HEK293 (cell line): ENCODE measurements around the gene SZRD1.

Source experiments
- GFI1B ChIP-seq: fragments of 450-650 bp; formaldehyde crosslinking; IDR thresholded peaks from 2 replicates; pipeline ENCODE4 v1.5.1; 2016; ENCODE audit warnings: missing biosample characterization, missing genetic modification characterization
- GLIS1 ChIP-seq: fragments of 450-650 bp; formaldehyde crosslinking; IDR thresholded peaks from 2 replicates; pipeline ENCODE4 v1.5.1; 2016; ENCODE audit warnings: missing biosample characterization, missing genetic modification characterization
- INSM2 ChIP-seq: fragments of 450-650 bp; formaldehyde crosslinking; IDR thresholded peaks from 2 replicates; pipeline ENCODE4 v1.5.1; 2016; ENCODE audit warnings: missing biosample characterization, missing genetic modification characterization
- KLF16 ChIP-seq: fragments of 450-650 bp; formaldehyde crosslinking; IDR thresholded peaks from 2 replicates; pipeline ENCODE4 v1.5.1; 2017; ENCODE audit warnings: missing biosample characterization, missing genetic modification characterization
- KLF9 ChIP-seq: fragments of 450-650 bp; formaldehyde crosslinking; IDR thresholded peaks from 2 replicates; pipeline ENCODE4 v1.5.1; 2016; ENCODE audit warnings: missing biosample characterization, missing genetic modification characterization, low read depth
- OVOL3 ChIP-seq: fragments of 450-650 bp; formaldehyde crosslinking; IDR thresholded peaks from 2 replicates; pipeline ENCODE4 v1.5.1; 2016; ENCODE audit warnings: missing biosample characterization, missing genetic modification characterization
- PRDM10 ChIP-seq: fragments of 450-650 bp; formaldehyde crosslinking; IDR thresholded peaks from 2 replicates; pipeline ENCODE4 v1.5.1; 2016; ENCODE audit warnings: missing biosample characterization, missing genetic modification characterization
- PRDM2 ChIP-seq: fragments of 450-650 bp; formaldehyde crosslinking; IDR thresholded peaks from 2 replicates; pipeline ENCODE4 v1.5.1; 2016; ENCODE audit warnings: missing biosample characterization, missing genetic modification characterization, borderline replicate concordance
- SCRT1 ChIP-seq: fragments of 450-650 bp; formaldehyde crosslinking; IDR thresholded peaks from 2 replicates; pipeline ENCODE4 v1.5.1; 2016; ENCODE audit warnings: missing biosample characterization, missing genetic modification characterization, borderline replicate concordance
- SETDB1 ChIP-seq: IDR thresholded peaks from one replicate; pipeline ENCODE4 v1.6.1; 2017; ENCODE audit warnings: mild to moderate bottlenecking, low read length, moderate library complexity, mixed read lengths; ENCODE audit not compliant: insufficient read length
- ZBTB1 ChIP-seq: fragments of 450-650 bp; formaldehyde crosslinking; IDR thresholded peaks from 2 replicates; pipeline ENCODE4 v1.5.1; 2016; ENCODE audit warnings: missing biosample characterization, missing genetic modification characterization
- ZBTB21 ChIP-seq: fragments of 450-650 bp; formaldehyde crosslinking; IDR thresholded peaks from 2 replicates; pipeline ENCODE4 v1.5.1; 2017; ENCODE audit warnings: missing biosample characterization, missing genetic modification characterization
- ZBTB49 ChIP-seq: fragments of 450-650 bp; formaldehyde crosslinking; IDR thresholded peaks from 2 replicates; pipeline ENCODE4 v1.5.1; 2016; ENCODE audit warnings: missing biosample characterization, missing genetic modification characterization, low read depth
- ZBTB8A ChIP-seq: fragments of 450-650 bp; formaldehyde crosslinking; IDR thresholded peaks from 2 replicates; pipeline ENCODE4 v1.5.1; 2016; ENCODE audit warnings: missing biosample characterization, missing genetic modification characterization
- ZNF114 ChIP-seq: fragments of 450-650 bp; formaldehyde crosslinking; IDR thresholded peaks from 2 replicates; pipeline ENCODE4 v1.5.0; 2017; ENCODE audit warnings: missing biosample characterization, missing genetic modification characterization
- ZNF157 ChIP-seq: fragments of 450-650 bp; formaldehyde crosslinking; IDR thresholded peaks from 2 replicates; pipeline ENCODE4 v1.5.1; 2016; ENCODE audit warnings: missing biosample characterization, missing genetic modification characterization
- ZNF184 ChIP-seq: fragments of 450-650 bp; IDR thresholded peaks from 2 replicates; pipeline ENCODE4 v1.5.1; 2018; ENCODE audit warnings: missing biosample characterization, mild to moderate bottlenecking, missing genetic modification characterization
- ZNF48 ChIP-seq: fragments of 450-650 bp; formaldehyde crosslinking; IDR thresholded peaks from 2 replicates; pipeline ENCODE4 v1.5.1; 2016; ENCODE audit warnings: missing biosample characterization, missing genetic modification characterization
- ZNF529 ChIP-seq: fragments of 450-650 bp; formaldehyde crosslinking; IDR thresholded peaks from 2 replicates; pipeline ENCODE4 v1.5.1; 2017; ENCODE audit warnings: missing genetic modification characterization, missing biosample characterization; ENCODE audit not compliant: insufficient replicate concordance
- ZNF558 ChIP-seq: fragments of 450-650 bp; formaldehyde crosslinking; IDR thresholded peaks from 2 replicates; pipeline ENCODE4 v1.5.1; 2016; ENCODE audit warnings: missing biosample characterization, missing genetic modification characterization
- ZNF560 ChIP-seq: fragments of 450-650 bp; formaldehyde crosslinking; IDR thresholded peaks from 2 replicates; pipeline ENCODE4 v1.5.1; 2017; ENCODE audit warnings: missing biosample characterization, missing genetic modification characterization, borderline replicate concordance
- ZNF76 ChIP-seq: fragments of 450-650 bp; formaldehyde crosslinking; IDR thresholded peaks from 2 replicates; pipeline ENCODE4; 2016; ENCODE audit warnings: low read depth, missing biosample characterization, missing genetic modification characterization, borderline replicate concordance
- ZNF837 ChIP-seq: fragments of 450-650 bp; formaldehyde crosslinking; IDR thresholded peaks from 2 replicates; pipeline ENCODE4 v1.5.1; 2016; ENCODE audit warnings: missing biosample characterization, missing genetic modification characterization
- ZSCAN5A ChIP-seq: fragments of 450-650 bp; formaldehyde crosslinking; IDR thresholded peaks from 2 replicates; pipeline ENCODE4 v1.5.1; 2016; ENCODE audit warnings: missing biosample characterization, missing genetic modification characterization

SZRD1 gene

GRCh38 chr1:16440470-16441281, 73.6 kb downstream of the SZRD1 start, which contains the start of gene NECAP2 (continued):
- TF ChIP-seq ZSCAN5A (tag by site-specific recombination) (peak; percentile 69), ZNF114 (no peak), ZBTB21 (tag by site-specific recombination) (peak; percentile 72), OVOL3 (tag by site-specific recombination) (0 out of 2 replicates have a peak, but pooled peaks have one; percentile 55), ZNF558 (tag by site-specific recombination) (no peak), KLF9 (tag by site-specific recombination) (peak; percentile 99), SCRT1 (tag by site-specific recombination) (0 out of 2 replicates have a peak, but pooled peaks have one; percentile 11), ZNF529 (tag by site-specific recombination) (no peak), GFI1B (tag by site-specific recombination) (0 out of 2 replicates have a peak, but pooled peaks have one; percentile 22), KLF16 (tag by site-specific recombination) (peak; percentile 75), ZBTB8A (tag by site-specific recombination) (peak; percentile 92), PRDM10 (tag by site-specific recombination) (peak; percentile 66; the same call in 1 of the 2 replicates), ZNF837 (tag by site-specific recombination) (no peak), ZNF157 (tag by site-specific recombination) (no peak), ZNF48 (tag by site-specific recombination) (no peak), ZBTB49 (tag by site-specific recombination) (no peak), GLIS1 (peak; percentile 67), ZNF184 (tag by site-specific recombination) (no peak), INSM2 (tag by site-specific recombination) (peak; percentile 80; the same call in 1 of the 2 replicates), PRDM2 (tag by site-specific recombination) (0 out of 2 replicates have a peak, but pooled peaks have one; percentile 42), ZNF560 (no peak), ZBTB1 (tag by site-specific recombination) (no peak), ZNF76 (tag by site-specific recombination) (peak; percentile 56; the same call in 1 of the 2 replicates), SETDB1 (no peak)
